NCI-H187 treated with DMSO at 0.1 percent for 48 hours (cell line): Measurements from ENCODE around the gene C6orf120.

ENCODE experiments used
- DNase-seq: peaks from one replicate; lab custom pipeline; 2025; lab: John Stamatoyannopoulos, UW

The C6orf120 gene

DNA sequence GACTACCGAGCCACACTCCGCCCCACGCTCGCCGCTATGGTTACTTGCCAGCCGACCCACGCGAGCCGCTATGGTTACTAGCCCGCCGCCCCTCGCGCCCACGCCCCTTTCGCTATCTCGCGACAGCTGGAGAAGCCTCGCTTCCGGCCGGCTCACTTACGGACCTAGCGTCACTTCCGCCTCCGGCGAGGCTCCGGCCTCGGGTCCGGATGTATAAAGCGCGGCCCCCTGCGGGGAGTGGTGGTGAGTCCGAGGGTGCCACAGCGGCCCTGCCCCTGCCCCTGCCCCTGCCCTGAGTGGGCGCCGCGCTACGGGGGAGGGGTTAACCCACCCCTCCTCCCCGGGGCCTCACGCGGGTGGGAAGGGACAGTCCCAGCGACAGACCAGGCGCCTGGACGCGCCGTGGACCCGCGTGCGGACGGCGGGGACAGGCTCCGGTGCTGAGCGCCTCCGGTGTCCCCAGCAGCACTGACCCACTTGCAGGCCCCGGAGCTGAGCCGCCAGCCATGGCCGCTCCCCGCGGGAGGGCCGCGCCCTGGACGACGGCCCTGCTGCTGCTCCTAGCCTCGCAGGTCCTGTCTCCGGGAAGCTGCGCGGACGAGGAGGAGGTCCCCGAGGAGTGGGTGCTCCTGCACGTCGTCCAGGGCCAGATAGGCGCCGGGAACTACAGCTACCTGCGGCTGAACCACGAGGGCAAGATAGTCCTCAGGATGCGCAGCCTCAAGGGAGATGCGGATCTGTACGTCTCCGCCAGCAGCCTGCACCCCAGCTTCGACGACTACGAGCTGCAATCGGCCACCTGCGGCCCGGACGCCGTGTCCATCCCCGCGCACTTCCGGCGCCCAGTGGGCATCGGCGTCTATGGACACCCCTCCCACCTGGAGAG, at the start of gene C6orf120, which contains the start of gene WDR27:
Gene C6orf120 (plus strand): TSS at position 173 of the 886 bp plus-strand sequence. CDS start 334 bp downstream, at position 507.
Gene WDR27 (minus strand): TSS at position 76 of the 886 bp plus-strand sequence. CDS start 13,024 bp downstream, outside the sequence.
- DNase-seq, result peak; percentile 67

DNA sequence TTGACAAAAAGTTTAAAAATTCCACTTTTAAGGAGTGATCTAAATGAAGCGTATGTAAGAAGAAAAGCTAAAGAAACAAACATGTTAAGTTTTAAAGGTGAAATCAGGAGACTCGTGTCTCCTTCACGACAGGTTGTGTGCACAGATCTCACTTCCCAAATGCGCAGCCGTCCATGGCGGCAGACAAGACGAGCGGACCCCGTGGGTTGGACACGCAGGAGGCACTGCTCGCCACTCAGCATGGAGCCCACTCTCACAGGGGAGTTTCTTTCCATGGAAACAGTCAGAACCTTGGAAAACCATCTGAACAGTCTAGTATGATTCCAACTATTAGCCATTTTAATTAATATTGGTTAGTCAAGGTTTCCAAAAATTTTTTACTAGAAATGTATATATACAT, 49.0 kb upstream of the C6orf120 start:
- DNase-seq, result no peak

- no peak for DNase-seq
Measured at GRCh38 chr6:169653691-169654090, 48.2 kb upstream of the C6orf120 start.

DNA sequence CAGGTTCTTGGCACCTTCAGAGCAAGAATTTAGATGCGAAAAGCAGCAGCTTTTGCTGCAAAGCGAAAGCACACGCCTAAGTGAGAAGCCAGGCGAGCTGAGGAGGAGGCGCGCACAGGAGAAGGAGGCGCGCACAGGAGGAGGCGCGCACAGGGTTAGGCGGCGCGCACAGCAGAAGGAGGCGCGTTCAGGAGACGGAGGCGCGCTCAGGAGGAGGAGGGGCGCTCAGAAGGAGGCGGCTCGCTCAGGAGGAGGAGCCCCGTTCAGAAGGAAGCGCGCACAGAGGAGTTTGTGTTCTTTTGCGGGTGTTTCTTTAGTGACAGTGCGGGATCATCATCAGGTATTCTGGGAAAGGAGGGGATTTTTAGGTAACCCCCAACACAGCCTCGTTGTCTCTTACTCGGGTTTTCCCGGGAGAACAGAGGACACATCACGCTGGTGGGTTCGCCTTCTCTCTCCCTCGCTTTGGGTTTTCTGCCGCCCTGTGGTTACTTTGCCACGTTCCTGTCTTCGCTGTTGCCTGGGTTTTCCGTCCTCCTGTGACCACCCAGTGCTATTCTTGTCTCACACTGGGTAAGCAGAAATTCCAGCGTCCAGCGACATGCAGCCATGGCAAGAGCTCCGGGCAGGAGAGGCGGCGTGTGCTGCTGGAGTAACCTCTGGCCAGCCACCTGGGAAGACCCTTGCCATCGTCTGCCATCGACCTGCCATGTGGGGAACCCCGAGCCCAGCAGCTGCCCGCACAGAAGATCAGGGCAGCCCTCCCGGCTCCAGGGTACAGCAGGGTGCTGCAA, 47.1 kb upstream of the C6orf120 start:
- no peak for DNase-seq

- DNase-seq, result no peak
Measured at GRCh38 chr6:169656546-169657283, 45.2 kb upstream of the C6orf120 start.

- DNase-seq, result no peak
Measured at GRCh38 chr6:169657284-169657610, 44.7 kb upstream of the C6orf120 start.

GRCh38 chr6:169659820-169660610, 41.9 kb upstream of the C6orf120 start:
- no peak for DNase-seq

GRCh38 chr6:169660751-169661390, 41.1 kb upstream of the C6orf120 start:
- no peak for DNase-seq

GRCh38 chr6:169661391-169661756, 40.6 kb upstream of the C6orf120 start:
- DNase-seq, result no peak

DNA sequence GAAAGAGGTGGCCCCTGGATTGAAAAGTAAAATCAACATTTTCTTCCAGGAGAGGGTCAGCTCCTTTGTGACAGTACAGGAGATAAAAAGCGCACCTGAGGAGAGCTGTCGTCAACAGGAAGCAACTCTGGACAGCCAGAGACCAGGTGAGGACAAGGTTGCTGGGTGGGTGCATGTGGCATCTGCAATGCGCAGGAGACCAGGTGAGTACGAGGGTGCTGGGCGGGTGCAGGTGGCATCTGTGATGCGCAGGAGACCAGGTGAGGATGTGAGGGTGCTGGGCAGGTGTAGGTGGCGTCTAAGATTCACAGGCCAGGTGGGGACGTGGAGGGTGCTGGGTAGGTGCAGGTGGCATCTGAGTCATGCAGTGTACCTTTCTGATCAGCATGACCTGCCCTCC, 38.5 kb upstream of the C6orf120 start:
- no peak for DNase-seq

- DNase-seq, result no peak
Measured at GRCh38 chr6:169664227-169664626, 37.7 kb upstream of the C6orf120 start.

DNA sequence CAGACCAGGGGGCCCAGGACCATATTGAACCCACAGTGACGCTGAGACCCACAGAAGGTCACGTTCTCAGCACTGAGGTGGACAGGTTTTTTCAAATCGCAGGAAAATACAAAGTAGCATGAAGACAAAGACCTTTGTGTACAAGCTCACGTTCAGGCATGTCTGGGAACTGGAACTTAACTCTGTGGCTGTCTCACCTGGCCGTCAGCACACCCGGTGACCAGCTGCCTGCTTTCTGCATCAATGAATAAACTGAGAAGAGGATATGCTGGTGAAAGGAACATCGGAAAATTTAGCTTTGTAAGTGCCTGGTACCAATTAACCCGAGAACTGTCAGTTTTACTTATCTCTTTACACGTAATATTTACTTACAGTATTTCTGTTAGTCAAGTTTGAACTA, 36.6 kb upstream of the C6orf120 start:
- DNase-seq, result peak; percentile 62

- no peak for DNase-seq
Measured at GRCh38 chr6:169666441-169666840, 35.5 kb upstream of the C6orf120 start.

GRCh38 chr6:169667716-169668115, 34.2 kb upstream of the C6orf120 start:
- no peak for DNase-seq

- no peak for DNase-seq
Measured at GRCh38 chr6:169668203-169668847, 33.6 kb upstream of the C6orf120 start.

GRCh38 chr6:169669147-169669546, 32.8 kb upstream of the C6orf120 start:
- DNase-seq, result peak; percentile 38

- DNase-seq, result no peak
Measured at GRCh38 chr6:169669889-169670288, 32.0 kb upstream of the C6orf120 start.

DNA sequence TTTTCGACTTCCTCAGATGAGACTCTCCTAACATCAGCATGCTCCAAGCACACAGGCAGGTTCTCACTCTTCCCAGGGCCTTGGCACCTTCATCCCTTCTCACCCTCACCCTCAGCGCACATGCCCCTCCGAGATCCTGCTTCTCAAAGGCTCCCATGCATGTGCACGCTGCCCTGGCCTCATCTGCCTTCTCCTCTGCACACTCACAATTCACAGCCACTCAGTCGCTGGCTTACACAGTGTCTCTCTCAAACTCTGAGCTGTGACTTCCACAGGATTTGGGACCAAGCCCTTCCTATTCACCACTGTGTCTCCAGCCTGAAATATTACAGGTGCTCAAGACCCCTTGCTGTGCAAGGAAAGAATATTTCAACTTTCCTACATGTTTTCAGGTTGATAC, 30.4 kb upstream of the C6orf120 start:
- DNase-seq, result no peak

DNA sequence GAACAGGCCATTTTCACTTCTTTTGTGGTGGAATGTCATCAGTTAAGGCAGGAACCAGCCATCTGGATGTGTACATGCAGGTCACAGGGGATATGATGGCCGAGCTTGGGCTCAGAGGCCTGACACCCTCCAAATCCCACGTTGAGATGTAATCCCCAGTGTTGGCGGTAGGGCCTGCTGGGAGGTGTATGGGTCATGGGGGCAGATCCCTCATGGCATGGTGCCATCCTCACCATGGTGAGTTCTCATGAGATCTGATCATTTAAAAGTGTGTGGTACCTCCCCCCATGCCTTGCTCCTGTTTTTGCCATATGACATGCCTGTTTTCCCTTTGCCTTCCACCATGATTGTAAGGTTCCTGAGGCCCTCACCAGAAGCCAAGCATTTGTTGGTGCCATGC, 26.9 kb upstream of the C6orf120 start:
- DNase-seq, result no peak

DNA sequence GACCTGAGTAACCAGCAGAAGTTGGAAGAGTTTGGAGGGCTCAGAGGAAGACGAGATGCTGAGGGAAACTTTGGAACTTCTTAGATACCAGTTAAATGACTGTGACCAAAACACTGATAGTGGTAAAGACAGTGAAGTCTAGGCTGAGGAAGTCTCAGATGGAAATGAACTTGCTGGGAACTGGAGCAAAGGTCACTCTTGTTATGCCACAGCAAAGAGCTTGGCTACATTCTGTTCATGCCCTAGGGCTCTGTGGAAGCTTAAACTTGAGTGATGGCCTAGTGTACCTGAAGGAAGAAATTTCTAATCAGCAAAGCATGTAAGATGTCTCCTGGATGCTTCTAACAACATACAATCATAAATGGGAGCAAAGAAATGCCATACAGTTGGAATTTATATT, 24.8 kb upstream of the C6orf120 start:
- no peak for DNase-seq

- DNase-seq, result no peak
Measured at GRCh38 chr6:169678342-169678741, 23.6 kb upstream of the C6orf120 start.
